HFFc6 (cell line): Measurements from ENCODE around the gene KRTAP10-5. TPM values are rescaled to one million over a fixed set of nuclear protein-coding genes. Genes with fewer than 3 reads are reported as not detected.

Source experiments
- DNase-seq: peaks from one replicate; pipeline ENCODE4 v3.0.0-alpha.2; 2018
- H3K27ac Mint-ChIP-seq: 2 replicates; pipeline ENCODE4 v1.8.0; 2020; ENCODE audit warnings: mild to moderate bottlenecking, mixed read lengths
- H3K27me3 Mint-ChIP-seq: 2 replicates; pipeline ENCODE4 v1.8.0; 2021; ENCODE audit warnings: mild to moderate bottlenecking, moderate library complexity, mixed read lengths; ENCODE audit not compliant: insufficient read depth
- H3K36me3 Mint-ChIP-seq: 2 replicates; pipeline ENCODE4 v1.8.0; 2021; ENCODE audit warnings: low read depth, mixed read lengths
- H3K4me1 Mint-ChIP-seq: 2 replicates; pipeline ENCODE4 v1.8.0; 2020; ENCODE audit warnings: low read depth, mixed read lengths
- H3K4me3 Mint-ChIP-seq: 2 replicates; pipeline ENCODE4 v1.8.0; 2020; ENCODE audit warnings: mild to moderate bottlenecking, moderate library complexity, mixed read lengths
- H3K9me3 Mint-ChIP-seq: 2 replicates; pipeline ENCODE4 v1.8.0; 2020; ENCODE audit warnings: mild to moderate bottlenecking, mixed read lengths
- total RNA-seq, 6 experiments: library from RNA; stranded (reverse); fragmentation: NEBNext Ultra II Directional; extraction: Animal tissue kit (Norgen Biotek cat#: 25700); gene quantifications; 2 replicates in 1 of 6; 3 replicates in 5 of 6; pipeline ENCODE4 v1.2.3, GENCODE V29; 2021
- TF ChIP-seq, protein P1 (sequence below): fragments of 200-600 bp; sonication (generic); IDR thresholded peaks from 2 replicates; pipeline ENCODE4 v1.5.0; 2021; ENCODE audit warnings: antibody characterized with exemption, mild to moderate bottlenecking

The KRTAP10-5 gene
- total RNA-seq, 6 experiments from 2014 or later: not detected

DNA sequence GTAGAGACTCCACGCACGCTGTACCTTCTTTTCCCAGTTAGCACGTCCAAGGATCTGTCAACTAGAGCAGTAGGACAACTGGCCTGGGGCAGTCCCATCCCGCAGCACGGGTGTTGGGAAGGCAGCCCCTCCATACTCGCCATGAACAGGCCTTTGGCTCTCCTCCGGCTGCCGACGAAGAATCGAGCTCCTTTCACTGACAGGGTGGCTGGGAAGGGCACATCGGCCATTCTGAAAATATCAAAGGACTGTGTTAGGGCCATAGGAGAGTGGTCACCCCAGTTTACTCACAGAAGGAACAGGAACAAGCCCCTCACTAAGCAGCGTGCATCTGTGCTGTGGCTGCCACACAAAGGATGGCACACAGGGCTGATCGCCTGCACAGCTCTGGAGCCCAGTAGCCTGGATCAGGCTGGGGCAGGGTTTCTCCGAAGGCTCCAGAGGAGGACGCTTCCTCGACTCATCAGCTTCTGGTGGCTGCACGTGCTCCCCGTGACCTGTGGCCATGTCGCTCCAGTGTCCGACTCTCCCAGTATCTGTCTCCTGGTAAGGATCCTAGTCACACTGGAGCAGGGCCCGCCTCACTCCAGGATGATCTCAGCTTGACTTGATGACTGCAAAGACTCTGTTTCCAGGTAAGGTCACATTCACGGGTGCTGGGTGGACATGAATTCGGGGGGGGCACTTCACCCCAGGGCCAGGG lies 49.4 kb downstream of the KRTAP10-5 start:
- no peaks in the 10 kb centered on the region for H3K4me1 Mint-ChIP-seq
- H3K4me3 Mint-ChIP-seq: no peak overlapping the region
- TF ChIP-seq, protein P1, sequence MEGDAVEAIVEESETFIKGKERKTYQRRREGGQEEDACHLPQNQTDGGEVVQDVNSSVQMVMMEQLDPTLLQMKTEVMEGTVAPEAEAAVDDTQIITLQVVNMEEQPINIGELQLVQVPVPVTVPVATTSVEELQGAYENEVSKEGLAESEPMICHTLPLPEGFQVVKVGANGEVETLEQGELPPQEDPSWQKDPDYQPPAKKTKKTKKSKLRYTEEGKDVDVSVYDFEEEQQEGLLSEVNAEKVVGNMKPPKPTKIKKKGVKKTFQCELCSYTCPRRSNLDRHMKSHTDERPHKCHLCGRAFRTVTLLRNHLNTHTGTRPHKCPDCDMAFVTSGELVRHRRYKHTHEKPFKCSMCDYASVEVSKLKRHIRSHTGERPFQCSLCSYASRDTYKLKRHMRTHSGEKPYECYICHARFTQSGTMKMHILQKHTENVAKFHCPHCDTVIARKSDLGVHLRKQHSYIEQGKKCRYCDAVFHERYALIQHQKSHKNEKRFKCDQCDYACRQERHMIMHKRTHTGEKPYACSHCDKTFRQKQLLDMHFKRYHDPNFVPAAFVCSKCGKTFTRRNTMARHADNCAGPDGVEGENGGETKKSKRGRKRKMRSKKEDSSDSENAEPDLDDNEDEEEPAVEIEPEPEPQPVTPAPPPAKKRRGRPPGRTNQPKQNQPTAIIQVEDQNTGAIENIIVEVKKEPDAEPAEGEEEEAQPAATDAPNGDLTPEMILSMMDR: no peak
- H3K36me3 Mint-ChIP-seq: no peaks in the 10 kb centered on the region
- no peak for DNase-seq
- peaks cover 12% of the 10 kb centered on the region for H3K27me3 Mint-ChIP-seq
- H3K27ac Mint-ChIP-seq: no peak overlapping the region
- H3K9me3 Mint-ChIP-seq: peaks cover 20% of the 10 kb centered on the region

DNA sequence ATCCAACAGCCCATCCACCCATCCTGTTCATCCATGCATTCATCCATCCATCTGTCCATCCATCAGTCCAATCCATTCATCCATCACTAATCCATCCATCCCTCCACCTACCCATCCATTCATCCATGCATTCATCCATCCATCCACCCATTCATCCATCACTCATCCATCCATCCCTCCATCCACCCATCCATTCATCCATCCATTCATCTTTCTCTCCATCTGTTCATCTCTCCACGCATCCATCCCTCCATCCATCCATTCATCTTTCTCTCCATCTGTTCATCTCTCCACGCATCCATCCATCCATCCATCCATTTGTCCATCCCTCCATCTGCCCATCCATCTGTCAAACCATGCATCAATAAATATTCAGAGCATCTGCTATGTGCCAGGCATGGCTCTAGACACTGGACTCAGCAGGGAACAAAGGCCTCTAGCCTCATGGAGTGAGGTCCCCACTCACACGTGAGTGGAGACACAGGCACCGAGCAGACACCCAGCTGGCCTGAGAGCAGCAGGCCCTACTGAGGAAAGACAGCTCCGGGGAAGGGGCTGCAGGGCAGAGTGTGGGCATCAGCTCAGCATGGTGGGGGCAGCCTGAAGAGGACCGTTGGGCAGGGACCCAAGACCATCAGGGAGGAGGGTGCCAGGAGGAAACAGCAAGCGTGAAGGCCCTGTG lies 50.0 kb downstream of the KRTAP10-5 start:
- no peak overlapping the region for H3K27ac Mint-ChIP-seq
- no peak for DNase-seq
- TF ChIP-seq, protein P1: no peak

DNA sequence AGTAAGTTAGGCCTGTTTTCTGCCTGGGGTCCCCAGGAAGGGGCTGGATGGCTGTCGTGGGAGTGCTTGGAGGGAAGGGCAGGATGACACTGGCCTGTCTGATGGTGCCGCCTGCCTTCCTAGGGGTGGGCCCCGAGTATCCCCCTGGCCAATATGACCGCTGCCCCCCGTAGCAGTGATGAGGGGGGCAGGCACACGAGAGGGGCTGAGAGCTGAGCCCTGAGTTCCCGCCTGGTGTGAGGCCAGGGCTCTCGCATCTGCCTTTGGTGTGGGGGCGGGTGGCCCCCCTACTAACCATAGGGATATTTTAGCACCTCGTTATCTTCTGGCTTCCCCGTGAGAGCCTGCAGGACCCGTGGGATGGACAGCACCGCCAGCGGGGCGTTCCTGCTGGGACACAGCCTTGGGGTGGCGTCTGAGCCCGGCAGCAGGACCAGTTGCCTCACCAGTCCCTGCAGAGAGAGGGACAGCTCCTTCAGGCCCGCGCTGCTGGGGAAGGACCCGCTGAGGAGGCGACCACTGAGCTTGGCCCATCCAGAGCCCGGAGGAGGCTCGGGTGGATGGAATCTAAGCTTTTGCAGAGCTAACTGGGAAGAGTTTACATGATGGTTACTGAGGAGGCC lies 50.8 kb downstream of the KRTAP10-5 start:
- no peak overlapping the region for H3K27ac Mint-ChIP-seq
- peaks cover 19% of the 10 kb centered on the region for H3K9me3 Mint-ChIP-seq
- no peaks in the 10 kb centered on the region for H3K4me1 Mint-ChIP-seq
- TF ChIP-seq, protein P1: no peak
- no peaks in the 10 kb centered on the region for H3K36me3 Mint-ChIP-seq
- H3K27me3 Mint-ChIP-seq: peaks cover 3% of the 10 kb centered on the region
- no peak overlapping the region for H3K4me3 Mint-ChIP-seq
- DNase-seq: no peak

More for the DNA sequence above, 50.0 kb downstream of the KRTAP10-5 start:
- Mint-ChIP-seq H3K36me3 (no peaks in the 10 kb centered on the region), H3K4me1 (no peaks in the 10 kb centered on the region), H3K9me3 (peaks cover 20% of the 10 kb centered on the region), H3K4me3 (no peak overlapping the region), H3K27me3 (peaks cover 7% of the 10 kb centered on the region)

Other genes with a start within 250 kb of the KRTAP10-5 start
- gene CFAP410, start 241.2 kb downstream of the KRTAP10-5 start, total RNA-seq: 10 to 100 TPM in 3 of 6 experiments, 1 to 10 TPM in 3; 7.5 to 13.0 (median 9.7) TPM
- under 1 TPM in 4 of 6 experiments, not detected in 2; 0.09 to 0.31 (median 0.20) TPM for gene TRPM2, start 227.0 kb downstream of the KRTAP10-5 start, total RNA-seq
- not detected for gene LRRC3, start 125.1 kb downstream of the KRTAP10-5 start, total RNA-seq
- gene KRTAP10-1, start 40.4 kb downstream of the KRTAP10-5 start, total RNA-seq: not detected
- gene KRTAP10-2, start 29.1 kb downstream of the KRTAP10-5 start, total RNA-seq: not detected
- gene KRTAP10-3, start 21.8 kb downstream of the KRTAP10-5 start, total RNA-seq: not detected
- gene KRTAP10-4, start 6.9 kb downstream of the KRTAP10-5 start, total RNA-seq: not detected
- gene KRTAP10-6, start 11.9 kb upstream of the KRTAP10-5 start, total RNA-seq: not detected
- not detected for gene KRTAP10-7, start 20.0 kb upstream of the KRTAP10-5 start, total RNA-seq
- gene KRTAP10-8, start 31.5 kb upstream of the KRTAP10-5 start, total RNA-seq: not detected
- gene KRTAP10-9, start 46.5 kb upstream of the KRTAP10-5 start, total RNA-seq: not detected
- gene KRTAP10-10, start 56.8 kb upstream of the KRTAP10-5 start, total RNA-seq: not detected
- not detected for gene KRTAP10-11, start 65.8 kb upstream of the KRTAP10-5 start, total RNA-seq
- not detected for gene KRTAP12-4, start 74.1 kb upstream of the KRTAP10-5 start, total RNA-seq
- not detected for gene KRTAP12-3, start 77.3 kb upstream of the KRTAP10-5 start, total RNA-seq
- not detected for gene KRTAP12-2, start 86.3 kb upstream of the KRTAP10-5 start, total RNA-seq
- gene KRTAP12-1, start 101.6 kb upstream of the KRTAP10-5 start, total RNA-seq: not detected
- not detected for gene KRTAP10-12, start 116.6 kb upstream of the KRTAP10-5 start, total RNA-seq
- not detected for gene TSPEAR, start 131.0 kb upstream of the KRTAP10-5 start, total RNA-seq
- 10 to 100 TPM; 53.5 to 73.3 (median 61.0) TPM for gene UBE2G2, start 221.2 kb upstream of the KRTAP10-5 start, total RNA-seq
- gene SUMO3, start 237.5 kb upstream of the KRTAP10-5 start, total RNA-seq: 100 to 1,000 TPM; 116 to 160 (median 147) TPM